Central memory CD8-positive, alpha-beta T cell (primary cell): ENCODE measurements around the gene KLF15.
A peak's percentile ranks its signal among the peaks of the same experiment; 100 is the strongest.

ENCODE experiments used
- ATAC-seq: fragments of 150-1000 bp; cut with Tn5 transposase; replicated peaks from 2 replicates; pipeline ENCODE4 v1.10.0; 2022; ENCODE audit warnings: mild to moderate bottlenecking, moderate FRiP score, moderate number of reproducible peaks; ENCODE audit not compliant: poor library complexity, severe bottlenecking; ENCODE audit errors: extremely low read depth
- DNase-seq, 2 donors: peaks; one replicate each; pipeline ENCODE4 v3.0.0; 2021; ENCODE audit warnings: low spot score in 2 of 2
- H3K27ac Mint-ChIP-seq: one replicate; pipeline ENCODE4 v1.8.0; 2022; ENCODE audit warnings: low read depth, mild to moderate bottlenecking, moderate library complexity, mixed read lengths
- H3K27me3 Mint-ChIP-seq: one replicate; pipeline ENCODE4 v1.8.0; 2022; ENCODE audit warnings: mixed read lengths
- H3K36me3 Mint-ChIP-seq: one replicate; pipeline ENCODE4 v1.8.0; 2022; ENCODE audit warnings: mild to moderate bottlenecking, moderate library complexity, mixed read lengths; ENCODE audit not compliant: insufficient read depth
- H3K4me1 Mint-ChIP-seq: one replicate; pipeline ENCODE4 v1.8.0; 2022; ENCODE audit warnings: mixed read lengths
- H3K4me3 Mint-ChIP-seq: one replicate; pipeline ENCODE4 v1.8.0; 2022; ENCODE audit warnings: mild to moderate bottlenecking, moderate library complexity, mixed read lengths
- H3K9me3 Mint-ChIP-seq: one replicate; pipeline ENCODE4 v1.8.0; 2022; ENCODE audit warnings: mixed read lengths

Gene KLF15

GRCh38 chr3:126376444-126376843, 19.2 kb upstream of the KLF15 start:
- peaks cover 23% of the 10 kb centered on the region for H3K27me3 Mint-ChIP-seq
- H3K9me3 Mint-ChIP-seq = no peaks in the 10 kb centered on the region
- H3K36me3 Mint-ChIP-seq = peaks cover 1% of the 10 kb centered on the region
- H3K4me1 Mint-ChIP-seq = no peaks in the 10 kb centered on the region
- H3K27ac Mint-ChIP-seq = no peak overlapping the region
- ATAC-seq (no peak), DNase-seq (no peak)
- no peak overlapping the region for H3K4me3 Mint-ChIP-seq

GRCh38 chr3:126375835-126376331, 18.7 kb upstream of the KLF15 start:
- no peaks in the 10 kb centered on the region for H3K4me1 Mint-ChIP-seq
- H3K27me3 Mint-ChIP-seq = peaks cover 22% of the 10 kb centered on the region
- no peaks in the 10 kb centered on the region for H3K9me3 Mint-ChIP-seq
- H3K27ac Mint-ChIP-seq = no peak overlapping the region
- ATAC-seq = no peak
- peaks cover 1% of the 10 kb centered on the region for H3K36me3 Mint-ChIP-seq
- no peak overlapping the region for H3K4me3 Mint-ChIP-seq
- DNase-seq = no peak

GRCh38 chr3:126373682-126374601, 16.7 kb upstream of the KLF15 start:
- H3K9me3 Mint-ChIP-seq = no peaks in the 10 kb centered on the region
- H3K4me3 Mint-ChIP-seq = no peak overlapping the region
- DNase-seq (no peak), ATAC-seq (no peak)
- no peaks in the 10 kb centered on the region for H3K4me1 Mint-ChIP-seq
- H3K36me3 Mint-ChIP-seq = no peaks in the 10 kb centered on the region
- H3K27ac Mint-ChIP-seq = peak overlapping the region; percentile 8
- peaks cover 10% of the 10 kb centered on the region for H3K27me3 Mint-ChIP-seq

GRCh38 chr3:126373146-126373613, 16.0 kb upstream of the KLF15 start:
- H3K27ac Mint-ChIP-seq = no peak overlapping the region
- H3K27me3 Mint-ChIP-seq = peaks cover 10% of the 10 kb centered on the region
- H3K9me3 Mint-ChIP-seq = no peaks in the 10 kb centered on the region
- H3K4me3 Mint-ChIP-seq = no peak overlapping the region
- DNase-seq (no peak), ATAC-seq (no peak)
- H3K4me1 Mint-ChIP-seq = no peaks in the 10 kb centered on the region
- H3K36me3 Mint-ChIP-seq = no peaks in the 10 kb centered on the region

GRCh38 chr3:126372413-126373145, 15.4 kb upstream of the KLF15 start:
- Mint-ChIP-seq H3K27ac (no peak overlapping the region), H3K4me3 (no peak overlapping the region), H3K36me3 (no peaks in the 10 kb centered on the region), H3K9me3 (no peaks in the 10 kb centered on the region), H3K27me3 (peaks cover 10% of the 10 kb centered on the region), H3K4me1 (no peaks in the 10 kb centered on the region)
- no peak for ATAC-seq
- DNase-seq = no peak

GRCh38 chr3:126371096-126371705, 14.0 kb upstream of the KLF15 start:
- Mint-ChIP-seq H3K36me3 (no peaks in the 10 kb centered on the region), H3K4me1 (no peaks in the 10 kb centered on the region), H3K4me3 (no peak overlapping the region), H3K27ac (no peak overlapping the region), H3K27me3 (peaks cover 22% of the 10 kb centered on the region), H3K9me3 (no peaks in the 10 kb centered on the region)
- ATAC-seq (no peak), DNase-seq (no peak)

GRCh38 chr3:126370606-126371005, 13.4 kb upstream of the KLF15 start:
- no peak overlapping the region for H3K4me3 Mint-ChIP-seq
- ATAC-seq (no peak), DNase-seq (no peak)
- H3K36me3 Mint-ChIP-seq = no peaks in the 10 kb centered on the region
- H3K9me3 Mint-ChIP-seq = no peaks in the 10 kb centered on the region
- H3K4me1 Mint-ChIP-seq = no peaks in the 10 kb centered on the region
- no peak overlapping the region for H3K27ac Mint-ChIP-seq
- peaks cover 28% of the 10 kb centered on the region for H3K27me3 Mint-ChIP-seq

GRCh38 chr3:126370055-126370454, 12.8 kb upstream of the KLF15 start:
- H3K36me3 Mint-ChIP-seq = no peaks in the 10 kb centered on the region
- H3K9me3 Mint-ChIP-seq = no peaks in the 10 kb centered on the region
- DNase-seq (no peak), ATAC-seq (no peak)
- peaks cover 32% of the 10 kb centered on the region for H3K27me3 Mint-ChIP-seq
- H3K27ac Mint-ChIP-seq = no peak overlapping the region
- H3K4me1 Mint-ChIP-seq = no peaks in the 10 kb centered on the region
- H3K4me3 Mint-ChIP-seq = no peak overlapping the region

GRCh38 chr3:126369490-126369889, 12.3 kb upstream of the KLF15 start:
- Mint-ChIP-seq H3K36me3 (no peaks in the 10 kb centered on the region), H3K27me3 (peaks cover 35% of the 10 kb centered on the region), H3K9me3 (no peaks in the 10 kb centered on the region), H3K4me3 (no peak overlapping the region), H3K4me1 (no peaks in the 10 kb centered on the region), H3K27ac (no peak overlapping the region)
- no peak for ATAC-seq
- DNase-seq = no peak

- ATAC-seq = no peak
- H3K9me3 Mint-ChIP-seq = no peaks in the 10 kb centered on the region
- H3K36me3 Mint-ChIP-seq = no peaks in the 10 kb centered on the region
- no peak overlapping the region for H3K4me3 Mint-ChIP-seq
- DNase-seq = no peak
- H3K27me3 Mint-ChIP-seq = peaks cover 46% of the 10 kb centered on the region
- no peaks in the 10 kb centered on the region for H3K4me1 Mint-ChIP-seq
- H3K27ac Mint-ChIP-seq = no peak overlapping the region
Measured at GRCh38 chr3:126367316-126367805, 10.2 kb upstream of the KLF15 start.

GRCh38 chr3:126365351-126366277, 8.4 kb upstream of the KLF15 start:
- H3K27ac Mint-ChIP-seq = no peak overlapping the region
- H3K36me3 Mint-ChIP-seq = no peaks in the 10 kb centered on the region
- H3K4me3 Mint-ChIP-seq = no peak overlapping the region
- peaks cover 58% of the 10 kb centered on the region for H3K27me3 Mint-ChIP-seq
- ATAC-seq = no peak
- H3K4me1 Mint-ChIP-seq = no peaks in the 10 kb centered on the region
- no peak for DNase-seq
- no peaks in the 10 kb centered on the region for H3K9me3 Mint-ChIP-seq
